Raji (cell line): ENCODE results near the gene MORF4L1.

Source experiments
- POLR2A ChIP-seq: IDR thresholded peaks from 2 replicates; pipeline ENCODE4 v1.6.1; 2011; ENCODE audit warnings: low read depth, low read length, control low read depth; ENCODE audit not compliant: insufficient read depth

The MORF4L1 gene

GRCh38 chr15:78880813-78881212 lies 8.1 kb downstream of the MORF4L1 start:
- no peak for TF ChIP-seq POLR2A

GRCh38 chr15:78881681-78882080 lies 9.0 kb downstream of the MORF4L1 start:
- TF ChIP-seq POLR2A, result no peak

- no peak for TF ChIP-seq POLR2A
Observed at GRCh38 chr15:78889000-78889399, 16.3 kb downstream of the MORF4L1 start.

GRCh38 chr15:78893538-78893937 lies 20.8 kb downstream of the MORF4L1 start:
- TF ChIP-seq POLR2A, result no peak

- TF ChIP-seq POLR2A, result no peak
Observed at GRCh38 chr15:78895471-78895870, 22.8 kb downstream of the MORF4L1 start.

- TF ChIP-seq POLR2A, result no peak
Observed at GRCh38 chr15:78898540-78898939, 25.9 kb downstream of the MORF4L1 start.

- TF ChIP-seq POLR2A, result no peak
Observed at GRCh38 chr15:78904599-78905358, 32.1 kb downstream of the MORF4L1 start.

- TF ChIP-seq POLR2A, result no peak
Observed at GRCh38 chr15:78906316-78906620, 33.6 kb downstream of the MORF4L1 start.

GRCh38 chr15:78907577-78907976 lies 34.9 kb downstream of the MORF4L1 start:
- TF ChIP-seq POLR2A, result no peak

GRCh38 chr15:78909160-78909695 lies 36.5 kb downstream of the MORF4L1 start:
- TF ChIP-seq POLR2A, result no peak

GRCh38 chr15:78909791-78910228 lies 37.1 kb downstream of the MORF4L1 start:
- no peak for TF ChIP-seq POLR2A

GRCh38 chr15:78910271-78910670 lies 37.6 kb downstream of the MORF4L1 start:
- no peak for TF ChIP-seq POLR2A

GRCh38 chr15:78912316-78912715 lies 39.6 kb downstream of the MORF4L1 start:
- TF ChIP-seq POLR2A, result no peak

- no peak for TF ChIP-seq POLR2A
Observed at GRCh38 chr15:78913012-78913411, 40.3 kb downstream of the MORF4L1 start.

GRCh38 chr15:78914027-78914764 lies 41.5 kb downstream of the MORF4L1 start:
- no peak for TF ChIP-seq POLR2A
